Loucy (cell line): ENCODE measurements around the gene DACT1.

Source experiments
- H2AFZ ChIP-seq: fragments of 200-600 bp; sonication (generic); 2 replicates; pipeline ENCODE4 v1.6.0; 2016; ENCODE audit warnings: antibody characterized with exemption, mild to moderate bottlenecking, low read length, moderate library complexity
- H3F3A ChIP-seq: fragments of 200-600 bp; 2 replicates; pipeline ENCODE4 v1.6.0; 2016; ENCODE audit warnings: antibody characterized with exemption, low read depth, mild to moderate bottlenecking
- H3K27me3 ChIP-seq: fragments of 200-600 bp; sonication (generic); 2 replicates; pipeline ENCODE4 v1.6.1; 2014; ENCODE audit warnings: low read length, mild to moderate bottlenecking; ENCODE audit not compliant: insufficient read depth, poor library complexity, severe bottlenecking
- H3K36me3 ChIP-seq: fragments of 200-600 bp; sonication (generic); 2 replicates; pipeline ENCODE4 v1.6.1; 2016; ENCODE audit warnings: low read length; ENCODE audit not compliant: insufficient read depth
- H3K4me1 ChIP-seq: fragments of 200-600 bp; sonication (generic); 2 replicates; pipeline ENCODE4 v1.5.1; 2014; ENCODE audit warnings: low read length, mild to moderate bottlenecking; ENCODE audit not compliant: insufficient read depth, poor library complexity, severe bottlenecking
- H3K4me2 ChIP-seq: fragments of 200-600 bp; sonication (generic); 2 replicates; pipeline ENCODE4 v1.6.0; 2014; ENCODE audit warnings: antibody characterized with exemption, low read length, low read depth, mild to moderate bottlenecking; ENCODE audit not compliant: poor library complexity, severe bottlenecking
- H3K4me3 ChIP-seq: fragments of 200-600 bp; sonication (generic); 2 replicates; pipeline ENCODE4 v1.5.1; 2014; ENCODE audit warnings: low read length, mild to moderate bottlenecking, mixed read lengths; ENCODE audit not compliant: poor library complexity, severe bottlenecking
- H3K79me2 ChIP-seq: fragments of 200-600 bp; sonication (generic); 2 replicates; pipeline ENCODE4 v1.6.1; 2014; ENCODE audit warnings: low read length; ENCODE audit not compliant: insufficient read depth
- H3K9ac ChIP-seq: fragments of 200-600 bp; sonication (generic); 2 replicates; pipeline ENCODE4 v1.6.0; 2014; ENCODE audit warnings: mild to moderate bottlenecking, low read depth, low read length, moderate library complexity; ENCODE audit not compliant: poor library complexity, severe bottlenecking
- H3K9me2 ChIP-seq: fragments of 200-600 bp; sonication (generic); replicated peaks from 2 replicates; pipeline ENCODE4 v1.6.1; 2016; ENCODE audit warnings: low read depth, low read length, mixed read lengths
- H3K9me3 ChIP-seq: fragments of 200-600 bp; sonication (generic); 2 replicates; pipeline ENCODE4 v1.6.1; 2014; ENCODE audit warnings: mild to moderate bottlenecking, antibody characterized with exemption, low read length, low read depth; ENCODE audit not compliant: insufficient read depth
- H4K20me1 ChIP-seq: fragments of 200-600 bp; sonication (generic); 2 replicates; pipeline ENCODE4 v1.6.0; 2014; ENCODE audit warnings: antibody characterized with exemption, low read length, mild to moderate bottlenecking; ENCODE audit not compliant: insufficient read depth, poor library complexity, severe bottlenecking
- EZH2phosphoT487 ChIP-seq: fragments of 200-600 bp; IDR thresholded peaks from 2 replicates; pipeline ENCODE4 v1.6.1; 2018; ENCODE audit warnings: antibody characterized with exemption, mild to moderate bottlenecking, moderate library complexity, borderline replicate concordance
- TF ChIP-seq, protein P1 (sequence below): fragments of 200-600 bp; sonication (generic); conservative IDR thresholded peaks from 2 replicates; pipeline ENCODE4 v1.5.1; 2014; ENCODE audit warnings: mild to moderate bottlenecking, antibody characterized with exemption, low read length

The DACT1 gene

DNA sequence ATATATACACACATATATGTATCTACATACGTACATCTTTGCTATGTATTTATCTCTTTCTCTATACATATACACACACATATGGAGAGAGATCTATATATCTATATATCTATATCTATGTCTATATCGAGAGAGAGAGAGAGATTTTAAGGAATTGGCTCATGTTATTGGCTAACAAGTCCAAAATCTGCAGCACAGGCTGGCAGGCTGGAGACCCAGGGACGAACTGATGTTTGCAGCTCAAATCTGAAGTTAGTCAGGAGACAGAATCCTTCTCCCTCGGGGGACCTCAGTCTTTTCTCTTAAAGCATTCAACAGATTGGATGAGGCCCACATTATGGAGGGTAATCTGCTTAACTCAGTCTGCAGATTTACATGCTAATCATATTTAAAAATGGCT, 40.7 kb upstream of the DACT1 start:
- peaks cover 15% of the 10 kb centered on the region for H3K4me1 ChIP-seq
- H3K36me3 ChIP-seq = no peaks in the 10 kb centered on the region
- H3K27me3 ChIP-seq = no peaks in the 10 kb centered on the region
- TF ChIP-seq, protein P1, sequence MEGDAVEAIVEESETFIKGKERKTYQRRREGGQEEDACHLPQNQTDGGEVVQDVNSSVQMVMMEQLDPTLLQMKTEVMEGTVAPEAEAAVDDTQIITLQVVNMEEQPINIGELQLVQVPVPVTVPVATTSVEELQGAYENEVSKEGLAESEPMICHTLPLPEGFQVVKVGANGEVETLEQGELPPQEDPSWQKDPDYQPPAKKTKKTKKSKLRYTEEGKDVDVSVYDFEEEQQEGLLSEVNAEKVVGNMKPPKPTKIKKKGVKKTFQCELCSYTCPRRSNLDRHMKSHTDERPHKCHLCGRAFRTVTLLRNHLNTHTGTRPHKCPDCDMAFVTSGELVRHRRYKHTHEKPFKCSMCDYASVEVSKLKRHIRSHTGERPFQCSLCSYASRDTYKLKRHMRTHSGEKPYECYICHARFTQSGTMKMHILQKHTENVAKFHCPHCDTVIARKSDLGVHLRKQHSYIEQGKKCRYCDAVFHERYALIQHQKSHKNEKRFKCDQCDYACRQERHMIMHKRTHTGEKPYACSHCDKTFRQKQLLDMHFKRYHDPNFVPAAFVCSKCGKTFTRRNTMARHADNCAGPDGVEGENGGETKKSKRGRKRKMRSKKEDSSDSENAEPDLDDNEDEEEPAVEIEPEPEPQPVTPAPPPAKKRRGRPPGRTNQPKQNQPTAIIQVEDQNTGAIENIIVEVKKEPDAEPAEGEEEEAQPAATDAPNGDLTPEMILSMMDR = no peak
- no peak for TF ChIP-seq EZH2phosphoT487
- H3K9me2 ChIP-seq = no peaks in the 10 kb centered on the region
- no peak overlapping the region for H3K4me2 ChIP-seq
- H3K4me3 ChIP-seq = no peak overlapping the region
- no peaks in the 10 kb centered on the region for H3K9me3 ChIP-seq
- H2AFZ ChIP-seq = no peak overlapping the region
- no peaks in the 10 kb centered on the region for H4K20me1 ChIP-seq
- no peak overlapping the region for H3K9ac ChIP-seq
- no peaks in the 10 kb centered on the region for H3K79me2 ChIP-seq
- no peaks in the 10 kb centered on the region for H3F3A ChIP-seq

DNA sequence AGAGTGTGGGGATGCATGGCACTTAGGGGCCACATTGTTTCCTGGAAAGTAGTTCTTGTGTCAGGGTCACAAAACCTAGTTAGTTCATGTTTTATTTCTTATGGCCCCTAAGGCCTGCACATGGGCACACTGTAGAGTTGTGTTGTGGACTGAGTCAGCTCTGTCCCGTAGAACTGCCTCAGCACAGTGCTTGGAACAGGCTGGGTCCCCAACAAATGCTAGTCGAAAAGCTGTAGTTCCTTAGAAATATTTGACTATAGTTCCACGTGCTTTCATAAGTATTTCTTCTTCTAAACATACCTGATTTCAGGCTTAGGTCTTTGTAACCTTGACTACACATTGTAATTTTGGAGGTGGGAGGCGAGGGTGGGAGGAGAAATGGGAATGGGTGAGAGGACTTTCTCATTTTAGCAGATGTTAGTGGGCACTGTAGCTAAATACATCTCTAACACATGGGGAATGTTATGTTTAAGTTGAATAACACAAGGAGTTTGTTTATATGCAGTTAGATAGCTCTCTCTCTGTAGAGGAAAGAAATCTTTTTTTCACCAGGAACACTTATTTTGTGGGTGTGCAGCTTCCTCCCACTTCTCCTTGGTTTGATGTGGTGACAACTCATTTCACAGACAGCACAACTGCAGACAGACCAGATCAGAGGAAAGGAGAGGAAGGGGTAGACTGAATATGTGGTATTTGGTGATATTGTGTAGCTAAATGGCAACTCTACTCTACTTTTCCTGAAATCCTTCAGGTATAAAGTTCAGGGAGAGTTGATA, 39.5 kb upstream of the DACT1 start:
- H3K79me2 ChIP-seq = no peaks in the 10 kb centered on the region
- H3F3A ChIP-seq = no peaks in the 10 kb centered on the region
- no peaks in the 10 kb centered on the region for H4K20me1 ChIP-seq
- no peaks in the 10 kb centered on the region for H3K36me3 ChIP-seq
- H3K9me2 ChIP-seq = no peaks in the 10 kb centered on the region
- no peaks in the 10 kb centered on the region for H3K9me3 ChIP-seq
- H3K4me3 ChIP-seq = no peak overlapping the region
- peak overlapping the region; percentile 9 for H3K4me2 ChIP-seq
- H2AFZ ChIP-seq = no peak overlapping the region
- no peaks in the 10 kb centered on the region for H3K27me3 ChIP-seq
- peaks cover 15% of the 10 kb centered on the region for H3K4me1 ChIP-seq
- H3K9ac ChIP-seq = no peak overlapping the region
- TF ChIP-seq, protein P1 = no peak
- no peak for TF ChIP-seq EZH2phosphoT487

DNA sequence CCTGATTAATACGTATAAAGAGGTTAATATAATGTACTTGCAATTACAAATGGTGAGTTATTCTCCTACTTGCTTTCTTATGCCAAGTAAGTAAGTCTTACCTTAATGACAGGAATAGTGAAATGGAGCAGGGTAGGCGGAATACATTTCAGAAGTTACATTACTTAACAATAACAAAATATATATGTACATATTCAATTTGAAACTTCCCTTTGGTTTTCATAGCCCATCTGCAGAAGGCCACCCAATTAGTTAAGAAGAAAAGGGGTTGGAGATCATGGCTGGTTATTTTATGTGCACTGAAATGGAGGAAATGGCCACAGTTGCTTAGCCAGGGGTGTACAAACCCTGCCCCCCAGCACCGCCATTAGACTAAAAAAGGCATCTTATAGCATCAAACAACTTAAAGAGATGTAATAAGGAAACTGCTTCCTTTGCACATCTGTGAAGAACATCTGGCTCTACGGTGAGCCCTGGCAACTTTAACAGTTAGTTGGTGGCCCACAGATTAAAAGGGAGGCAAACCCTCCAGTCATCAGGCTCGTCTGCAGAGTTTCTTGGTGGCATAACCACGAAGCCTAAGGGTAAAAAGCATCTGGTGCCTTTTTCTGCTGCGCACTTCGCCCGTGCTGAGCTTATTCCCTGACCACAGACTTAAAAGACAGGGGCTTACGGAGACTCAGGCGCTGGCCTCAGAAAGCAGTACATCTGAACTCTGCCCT, 38.8 kb upstream of the DACT1 start:
- no peaks in the 10 kb centered on the region for H3K27me3 ChIP-seq
- no peak overlapping the region for H3K9ac ChIP-seq
- TF ChIP-seq EZH2phosphoT487 = no peak
- TF ChIP-seq, protein P1 = no peak
- peaks cover 15% of the 10 kb centered on the region for H3K4me1 ChIP-seq
- H3K9me3 ChIP-seq = no peaks in the 10 kb centered on the region
- H3K4me3 ChIP-seq = no peak overlapping the region
- no peaks in the 10 kb centered on the region for H3F3A ChIP-seq
- H2AFZ ChIP-seq = no peak overlapping the region
- H3K9me2 ChIP-seq = no peaks in the 10 kb centered on the region
- H3K36me3 ChIP-seq = no peaks in the 10 kb centered on the region
- H3K79me2 ChIP-seq = no peaks in the 10 kb centered on the region
- no peaks in the 10 kb centered on the region for H4K20me1 ChIP-seq
- peak overlapping the region; percentile 9 for H3K4me2 ChIP-seq
